HL-60 (cell line): ENCODE results near the gene CD81.

Source experiments
- DNase-seq, 2 experiments: peaks; one replicate each; pipeline ENCODE4 v3.0.0-alpha.2; 2010 to 2020; ENCODE audit warnings: low read depth in 1 of 2, low spot score in 1 of 2
- H3K27ac ChIP-seq: fragments of 250-450 bp; sonication (Bioruptor Pico); replicated peaks from 2 replicates; pipeline ENCODE4 v1.5.1; 2020; ENCODE audit warnings: mild to moderate bottlenecking, moderate library complexity
- H3K27me3 ChIP-seq: fragments of 250-450 bp; sonication (Bioruptor Pico); 2 replicates; pipeline ENCODE4 v1.5.1; 2021; ENCODE audit warnings: mild to moderate bottlenecking, moderate library complexity; ENCODE audit not compliant: insufficient read depth, poor library complexity, severe bottlenecking
- H3K4me3 ChIP-seq: replicated peaks from 2 replicates; pipeline ENCODE4 v1.5.1; 2011; ENCODE audit warnings: mild to moderate bottlenecking, control low read depth, low read length; ENCODE audit not compliant: insufficient read depth
- GABPA ChIP-seq: IDR thresholded peaks from 2 replicates; pipeline ENCODE4 v1.6.1; 2012; ENCODE audit warnings: low read depth
- POLR2AphosphoS5 ChIP-seq: IDR thresholded peaks from 2 replicates; pipeline ENCODE4 v1.6.1; 2012; ENCODE audit warnings: low read depth
- SPI1 ChIP-seq: IDR thresholded peaks from 2 replicates; pipeline ENCODE4 v1.6.1; 2012; ENCODE audit warnings: low read depth, mild to moderate bottlenecking, borderline replicate concordance
- TF ChIP-seq, protein P1 (sequence below): IDR thresholded peaks from one replicate; pipeline ENCODE4 v1.5.1; 2011; ENCODE audit warnings: low read length, control low read depth, inconsistent platforms; ENCODE audit not compliant: insufficient read depth
- TF ChIP-seq, protein P2 (sequence below): IDR thresholded peaks from 2 replicates; pipeline ENCODE4 v1.6.1; 2012; ENCODE audit warnings: low read depth; ENCODE audit not compliant: insufficient replicate concordance

Gene CD81

DNA sequence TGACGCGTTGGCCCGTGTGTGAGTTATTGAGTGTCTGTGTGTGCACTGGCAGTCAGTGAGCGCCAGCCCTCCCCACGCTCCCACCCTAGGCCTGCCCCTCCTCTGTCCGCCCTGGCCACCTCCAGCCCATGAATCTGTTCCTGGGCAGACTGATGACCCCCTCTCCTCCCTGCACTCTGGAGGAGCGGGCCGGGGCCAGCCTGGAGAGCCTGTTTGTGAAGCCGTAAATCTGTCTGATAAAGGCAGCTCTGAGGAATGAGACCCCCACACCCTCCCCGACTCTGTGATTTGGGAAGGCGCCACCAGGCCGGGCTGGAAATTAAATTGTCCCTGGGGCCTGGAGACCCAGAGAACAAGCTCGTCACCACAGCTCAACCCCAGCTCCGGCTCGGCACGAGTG, 32.0 kb downstream of the CD81 start:
- Histone ChIP-seq H3K4me3 (no peak overlapping the region), H3K27me3 (no peaks in the 10 kb centered on the region), H3K27ac (no peak overlapping the region)
- TF ChIP-seq, protein P1, sequence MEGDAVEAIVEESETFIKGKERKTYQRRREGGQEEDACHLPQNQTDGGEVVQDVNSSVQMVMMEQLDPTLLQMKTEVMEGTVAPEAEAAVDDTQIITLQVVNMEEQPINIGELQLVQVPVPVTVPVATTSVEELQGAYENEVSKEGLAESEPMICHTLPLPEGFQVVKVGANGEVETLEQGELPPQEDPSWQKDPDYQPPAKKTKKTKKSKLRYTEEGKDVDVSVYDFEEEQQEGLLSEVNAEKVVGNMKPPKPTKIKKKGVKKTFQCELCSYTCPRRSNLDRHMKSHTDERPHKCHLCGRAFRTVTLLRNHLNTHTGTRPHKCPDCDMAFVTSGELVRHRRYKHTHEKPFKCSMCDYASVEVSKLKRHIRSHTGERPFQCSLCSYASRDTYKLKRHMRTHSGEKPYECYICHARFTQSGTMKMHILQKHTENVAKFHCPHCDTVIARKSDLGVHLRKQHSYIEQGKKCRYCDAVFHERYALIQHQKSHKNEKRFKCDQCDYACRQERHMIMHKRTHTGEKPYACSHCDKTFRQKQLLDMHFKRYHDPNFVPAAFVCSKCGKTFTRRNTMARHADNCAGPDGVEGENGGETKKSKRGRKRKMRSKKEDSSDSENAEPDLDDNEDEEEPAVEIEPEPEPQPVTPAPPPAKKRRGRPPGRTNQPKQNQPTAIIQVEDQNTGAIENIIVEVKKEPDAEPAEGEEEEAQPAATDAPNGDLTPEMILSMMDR: no peak
- TF ChIP-seq GABPA: no peak
- TF ChIP-seq POLR2AphosphoS5: no peak
- TF ChIP-seq SPI1: no peak
- TF ChIP-seq, protein P2, sequence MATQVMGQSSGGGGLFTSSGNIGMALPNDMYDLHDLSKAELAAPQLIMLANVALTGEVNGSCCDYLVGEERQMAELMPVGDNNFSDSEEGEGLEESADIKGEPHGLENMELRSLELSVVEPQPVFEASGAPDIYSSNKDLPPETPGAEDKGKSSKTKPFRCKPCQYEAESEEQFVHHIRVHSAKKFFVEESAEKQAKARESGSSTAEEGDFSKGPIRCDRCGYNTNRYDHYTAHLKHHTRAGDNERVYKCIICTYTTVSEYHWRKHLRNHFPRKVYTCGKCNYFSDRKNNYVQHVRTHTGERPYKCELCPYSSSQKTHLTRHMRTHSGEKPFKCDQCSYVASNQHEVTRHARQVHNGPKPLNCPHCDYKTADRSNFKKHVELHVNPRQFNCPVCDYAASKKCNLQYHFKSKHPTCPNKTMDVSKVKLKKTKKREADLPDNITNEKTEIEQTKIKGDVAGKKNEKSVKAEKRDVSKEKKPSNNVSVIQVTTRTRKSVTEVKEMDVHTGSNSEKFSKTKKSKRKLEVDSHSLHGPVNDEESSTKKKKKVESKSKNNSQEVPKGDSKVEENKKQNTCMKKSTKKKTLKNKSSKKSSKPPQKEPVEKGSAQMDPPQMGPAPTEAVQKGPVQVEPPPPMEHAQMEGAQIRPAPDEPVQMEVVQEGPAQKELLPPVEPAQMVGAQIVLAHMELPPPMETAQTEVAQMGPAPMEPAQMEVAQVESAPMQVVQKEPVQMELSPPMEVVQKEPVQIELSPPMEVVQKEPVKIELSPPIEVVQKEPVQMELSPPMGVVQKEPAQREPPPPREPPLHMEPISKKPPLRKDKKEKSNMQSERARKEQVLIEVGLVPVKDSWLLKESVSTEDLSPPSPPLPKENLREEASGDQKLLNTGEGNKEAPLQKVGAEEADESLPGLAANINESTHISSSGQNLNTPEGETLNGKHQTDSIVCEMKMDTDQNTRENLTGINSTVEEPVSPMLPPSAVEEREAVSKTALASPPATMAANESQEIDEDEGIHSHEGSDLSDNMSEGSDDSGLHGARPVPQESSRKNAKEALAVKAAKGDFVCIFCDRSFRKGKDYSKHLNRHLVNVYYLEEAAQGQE: no peak
- no peak for DNase-seq

DNA sequence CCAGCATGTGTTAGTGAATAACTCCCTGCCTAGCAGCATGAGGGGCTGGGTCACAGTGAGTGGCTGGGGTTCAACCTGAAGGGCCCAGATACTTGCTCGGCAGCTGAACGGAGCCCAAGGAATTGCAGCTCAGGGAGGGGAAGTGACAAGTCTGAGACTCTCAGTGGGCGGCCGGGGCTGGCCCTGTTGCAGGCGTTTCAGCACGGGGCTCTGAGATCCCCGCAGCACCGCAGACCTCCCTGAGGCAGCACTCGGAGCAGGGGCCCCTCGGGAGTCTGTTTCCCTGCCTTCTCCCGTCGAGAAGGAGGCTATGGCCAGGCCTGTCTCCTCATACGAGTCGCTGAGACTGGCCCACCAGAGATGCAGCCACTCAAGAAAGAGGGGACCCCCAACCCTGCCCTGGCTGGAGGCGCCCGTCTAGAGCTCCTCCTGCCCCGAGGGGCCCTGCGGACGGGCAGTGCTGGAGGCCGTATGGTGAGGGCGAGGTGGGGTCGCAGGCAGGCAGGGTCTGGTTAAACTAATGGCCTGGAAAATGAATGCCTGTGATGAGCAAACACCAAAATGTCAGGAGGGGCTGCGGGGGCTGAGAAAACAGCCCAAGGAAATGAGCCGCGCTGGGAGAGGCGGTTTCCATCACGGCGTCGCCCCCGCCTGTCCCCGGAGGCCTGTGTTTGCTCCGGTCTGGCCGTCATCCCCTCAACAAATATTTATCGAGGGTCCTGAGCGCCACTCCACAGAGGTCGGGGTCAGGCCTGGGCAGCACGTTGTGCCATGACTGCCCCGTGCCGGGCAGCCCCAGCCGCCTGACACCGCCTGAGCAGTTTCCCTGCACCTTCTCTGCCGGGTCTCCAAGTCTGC, 32.7 kb downstream of the CD81 start:
- no peak overlapping the region for H3K27ac ChIP-seq
- no peaks in the 10 kb centered on the region for H3K27me3 ChIP-seq
- no peak overlapping the region for H3K4me3 ChIP-seq
- TF ChIP-seq, protein P2: no peak
- TF ChIP-seq POLR2AphosphoS5: no peak
- TF ChIP-seq, protein P1: no peak
- TF ChIP-seq GABPA: no peak
- DNase-seq: no peak

DNA sequence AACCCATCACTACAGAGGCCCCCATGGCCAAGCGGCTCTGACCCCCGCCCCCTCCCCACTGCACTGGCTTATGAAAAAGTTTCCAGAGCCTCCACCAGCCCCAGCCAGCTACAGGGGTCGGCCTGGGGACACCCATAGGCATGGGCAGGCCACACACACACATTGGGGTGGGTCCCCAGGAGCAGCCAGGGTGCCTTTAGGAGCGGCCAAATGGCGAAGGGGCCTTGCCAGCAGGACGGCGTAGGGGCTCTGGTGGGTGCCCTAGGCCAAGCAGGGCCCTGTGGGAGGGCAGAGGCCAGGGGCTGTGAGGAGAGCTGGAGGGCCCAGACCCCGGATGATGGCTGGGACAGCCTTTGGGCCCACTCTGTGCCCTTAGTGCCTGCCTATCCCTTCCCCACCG, 33.5 kb downstream of the CD81 start:
- no peak overlapping the region for H3K4me3 ChIP-seq
- TF ChIP-seq GABPA (no peak), POLR2AphosphoS5 (no peak), SPI1 (no peak)
- TF ChIP-seq, protein P1: no peak
- TF ChIP-seq, protein P2: no peak
- H3K27ac ChIP-seq: no peak overlapping the region
- no peak for DNase-seq
- H3K27me3 ChIP-seq: no peaks in the 10 kb centered on the region
